Mucosa of gallbladder (tissue), 1 donor: ENCODE results near the gene SLC39A11. TPM values are rescaled to one million over a fixed set of nuclear protein-coding genes. Genes with fewer than 3 reads are reported as not detected.
A peak's percentile ranks its signal among the peaks of the same experiment; 100 is the strongest.
"Not testable (repeated sequence)": the region's sequence is repeated elsewhere in the genome, so short reads cannot be mapped to it uniquely, and the experiment has no call there.

Source experiments
- DNase-seq: peaks from one replicate; pipeline ENCODE4 v3.0.0-alpha.2; 2020; ENCODE audit warnings: low spot score
- total RNA-seq: library from RNA; stranded (reverse); gene quantifications from one replicate; pipeline ENCODE4 v1.2.1, GENCODE V29; 2021
- donor health status: DM: no; HTN: no; CAD: no.

Gene SLC39A11
- total RNA-seq, 1 donor from 2014 or later, result 62.8 TPM

GRCh38 chr17:72837335-72837734 lies 255.2 kb downstream of the SLC39A11 start:
- DNase-seq, result no peak

- DNase-seq, result no peak
These were observed 259.2 kb downstream of the SLC39A11 start for GRCh38 chr17:72833128-72833765.

- DNase-seq, result no peak
These were observed 260.2 kb downstream of the SLC39A11 start for GRCh38 chr17:72832306-72832705.

- no peak for DNase-seq
These were observed 262.6 kb downstream of the SLC39A11 start for GRCh38 chr17:72829883-72830282.

GRCh38 chr17:72826602-72827001 lies 265.9 kb downstream of the SLC39A11 start:
- no peak for DNase-seq

DNA sequence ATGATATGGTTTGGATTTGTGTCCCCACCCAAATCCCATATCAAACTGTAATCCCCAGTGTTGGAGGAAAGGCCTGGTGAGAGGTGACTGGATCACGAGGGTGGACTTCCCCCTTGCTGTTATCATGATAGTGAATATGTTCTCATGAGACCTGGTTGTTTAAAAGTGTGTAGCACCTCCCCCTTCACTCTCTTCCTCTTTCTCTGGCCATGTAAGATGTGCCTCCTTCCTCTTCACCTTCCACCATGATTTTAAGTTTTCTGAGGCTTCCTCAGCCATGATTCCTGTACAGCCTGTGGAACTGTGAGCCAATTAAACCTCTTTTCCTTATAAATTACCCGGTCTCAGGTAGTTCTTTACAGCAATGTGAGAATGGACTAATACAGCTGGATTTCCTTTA lies 266.4 kb downstream of the SLC39A11 start:
- not testable (repeated sequence) for DNase-seq

DNA sequence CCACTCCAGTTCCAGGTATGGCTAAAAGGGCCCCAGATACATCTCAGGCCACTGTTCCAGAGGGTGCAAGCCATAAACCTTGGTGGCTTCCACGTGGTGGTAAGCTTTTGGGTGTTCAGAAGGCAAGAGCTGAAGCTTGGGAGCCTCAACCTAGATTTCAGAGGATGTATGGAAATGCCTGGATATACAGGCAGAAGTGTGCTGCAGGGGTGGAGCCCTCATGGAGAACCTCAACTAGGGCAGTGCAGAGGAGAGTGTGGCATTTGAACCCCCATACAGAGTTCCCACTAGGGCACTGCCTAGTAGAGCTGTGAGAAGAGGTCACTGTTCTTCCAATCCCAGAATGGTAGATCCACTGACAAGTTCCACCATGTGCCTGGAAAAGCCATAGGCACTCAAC lies 267.3 kb downstream of the SLC39A11 start:
- DNase-seq, result no peak

GRCh38 chr17:72824267-72824666 lies 268.2 kb downstream of the SLC39A11 start:
- DNase-seq, result not testable (repeated sequence)

DNA sequence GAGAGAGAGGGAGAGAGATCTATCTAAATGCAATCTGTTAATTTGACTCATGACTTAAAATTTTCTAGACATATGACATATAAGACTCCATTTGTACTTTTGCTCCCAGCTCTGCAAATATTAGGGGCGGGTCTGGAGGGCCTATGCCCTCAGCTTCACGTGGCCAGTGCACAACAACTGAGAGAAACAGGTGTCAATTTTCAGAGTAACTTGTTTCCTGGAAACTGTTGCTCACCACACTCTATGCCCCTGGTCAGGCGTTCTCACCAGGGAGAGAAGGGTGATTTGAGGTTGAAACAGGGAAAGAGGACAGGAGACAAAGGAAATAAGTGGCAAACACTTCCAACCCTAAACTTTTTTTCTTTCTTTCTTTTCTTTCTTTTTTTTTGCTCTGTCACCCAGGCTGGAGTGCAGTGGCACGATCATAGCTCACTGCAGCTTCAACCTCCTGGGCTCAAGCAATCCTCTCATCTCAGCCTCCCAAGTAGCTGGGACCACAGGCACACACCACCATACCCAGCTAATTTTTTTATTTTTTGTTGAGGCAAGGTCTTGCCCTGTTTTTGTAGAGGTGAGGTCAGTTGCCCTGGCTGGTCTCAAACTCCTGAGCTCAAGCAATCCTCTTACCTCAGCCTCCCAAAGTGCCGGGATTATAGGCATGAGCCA lies 270.0 kb downstream of the SLC39A11 start:
- DNase-seq, result peak; percentile 24

GRCh38 chr17:72816406-72816805 lies 276.1 kb downstream of the SLC39A11 start:
- no peak for DNase-seq

DNA sequence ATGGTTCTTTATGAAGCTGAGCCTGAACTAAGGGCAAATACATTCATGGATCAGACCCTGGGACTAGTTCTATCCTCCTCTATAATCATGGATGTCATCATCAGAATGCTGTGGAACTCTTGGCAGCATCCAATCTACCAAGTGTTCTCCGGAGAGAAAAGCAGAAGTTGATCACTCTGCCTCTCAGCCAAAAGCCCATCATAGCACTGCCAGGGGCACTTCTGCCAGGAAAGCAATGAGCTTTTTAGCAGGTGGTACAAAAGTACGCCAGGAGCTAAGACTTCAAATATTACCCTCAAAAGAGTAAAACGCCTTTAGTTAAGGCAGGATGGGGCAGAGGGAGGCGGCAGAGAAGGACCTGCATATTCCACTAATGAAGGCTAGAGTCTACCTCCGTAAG lies 279.0 kb downstream of the SLC39A11 start:
- no peak for DNase-seq

- no peak for DNase-seq
These were observed 279.7 kb downstream of the SLC39A11 start for GRCh38 chr17:72812823-72813222.

GRCh38 chr17:72811976-72812687 lies 280.4 kb downstream of the SLC39A11 start:
- no peak for DNase-seq

- DNase-seq, result no peak
These were observed 281.4 kb downstream of the SLC39A11 start for GRCh38 chr17:72810991-72811508.

DNA sequence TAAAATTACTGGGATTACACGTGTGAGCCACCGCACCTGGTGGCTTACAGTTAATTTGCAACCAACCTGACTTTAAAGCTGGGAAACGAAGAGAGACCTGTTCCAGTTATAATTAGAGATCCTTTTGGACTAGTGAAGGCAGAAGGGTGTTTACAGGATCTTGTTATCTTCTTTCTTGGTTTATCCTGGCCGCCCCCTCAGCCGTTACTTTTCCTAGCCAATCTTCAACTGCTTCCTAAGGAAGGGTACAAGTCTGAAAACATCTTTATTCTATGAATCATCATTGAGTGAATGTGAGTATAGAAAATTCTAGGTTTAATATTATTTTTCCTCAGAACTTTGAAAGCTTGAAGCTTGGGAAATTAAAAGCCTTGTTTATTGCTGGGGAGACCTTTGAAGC lies 286.5 kb downstream of the SLC39A11 start:
- no peak for DNase-seq

DNA sequence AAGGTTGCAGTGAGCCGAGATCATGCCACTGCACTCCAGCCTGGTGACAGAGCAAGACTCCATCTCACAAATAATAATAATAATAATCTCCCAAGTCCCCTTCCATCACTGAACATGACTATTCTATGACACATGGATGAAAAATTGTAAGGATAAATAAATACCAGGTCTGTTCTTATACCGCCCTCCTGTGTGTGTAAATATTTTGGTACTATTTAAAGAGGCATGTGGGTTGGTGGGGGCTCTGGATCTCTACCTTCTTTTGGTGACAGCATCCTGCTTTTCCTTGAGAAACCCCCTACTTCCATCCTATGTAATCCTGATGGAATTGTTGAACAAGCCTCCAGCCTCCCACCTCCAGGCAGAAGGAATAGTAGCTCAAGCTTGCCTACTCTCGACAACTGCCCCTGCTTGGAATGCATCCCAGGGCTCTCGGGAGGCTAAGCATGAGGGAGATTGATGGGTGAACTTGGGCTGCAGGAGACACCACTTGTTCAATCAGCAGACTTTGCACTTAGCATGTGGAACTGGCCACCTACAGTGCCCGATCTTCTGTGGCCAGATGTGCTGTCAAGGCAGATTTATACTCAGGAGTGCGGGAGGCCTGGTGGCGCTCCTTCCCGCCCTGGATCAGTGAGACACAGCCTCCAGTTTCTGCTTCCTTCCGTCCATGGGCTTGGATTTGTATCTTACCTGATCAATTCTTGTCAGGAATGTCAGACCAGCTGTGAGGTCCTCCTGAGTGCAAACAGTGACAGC lies 287.4 kb downstream of the SLC39A11 start:
- DNase-seq, result no peak

- DNase-seq, result no peak
These were observed 289.8 kb downstream of the SLC39A11 start for GRCh38 chr17:72802726-72803125.

DNA sequence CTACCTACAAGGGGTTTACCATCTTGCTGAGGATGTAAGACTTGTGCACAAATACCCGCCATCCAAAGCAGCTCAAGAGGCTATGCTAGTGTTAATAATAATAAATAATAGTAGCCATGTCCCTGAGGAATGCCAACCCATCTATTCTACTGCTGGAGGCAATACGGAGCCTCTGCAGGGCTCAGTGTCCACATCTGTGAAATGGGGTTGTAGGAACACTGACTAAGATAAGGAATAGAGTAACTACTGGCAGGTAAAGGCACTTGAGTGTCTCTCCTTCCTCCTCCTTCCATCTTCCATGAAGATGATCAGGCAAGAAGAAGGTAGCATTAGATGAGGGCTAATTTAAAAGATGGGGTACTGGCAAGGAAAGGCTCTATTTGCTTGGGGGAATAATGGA lies 295.3 kb downstream of the SLC39A11 start:
- DNase-seq, result no peak

- no peak for DNase-seq
These were observed 296.5 kb downstream of the SLC39A11 start for GRCh38 chr17:72795941-72796340.

DNA sequence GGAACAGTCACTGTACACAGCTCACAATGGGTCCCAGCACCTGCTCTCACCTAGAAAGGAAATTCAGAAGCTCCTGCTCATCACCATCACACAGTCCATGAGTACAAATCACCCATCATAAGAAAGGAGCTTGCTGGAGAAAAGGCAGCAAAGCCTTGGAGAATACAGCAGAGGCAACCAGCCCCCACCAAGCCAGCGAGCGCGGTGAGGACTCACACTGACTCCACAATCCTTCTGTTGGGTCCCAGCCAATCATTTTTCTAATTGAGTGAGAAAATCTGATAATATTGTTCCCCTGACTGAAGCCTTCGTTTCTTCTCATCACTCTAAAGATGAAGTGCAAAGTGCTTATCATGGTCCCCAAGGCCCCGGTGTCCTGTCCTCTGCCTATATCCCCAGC lies 298.3 kb downstream of the SLC39A11 start:
- no peak for DNase-seq

DNA sequence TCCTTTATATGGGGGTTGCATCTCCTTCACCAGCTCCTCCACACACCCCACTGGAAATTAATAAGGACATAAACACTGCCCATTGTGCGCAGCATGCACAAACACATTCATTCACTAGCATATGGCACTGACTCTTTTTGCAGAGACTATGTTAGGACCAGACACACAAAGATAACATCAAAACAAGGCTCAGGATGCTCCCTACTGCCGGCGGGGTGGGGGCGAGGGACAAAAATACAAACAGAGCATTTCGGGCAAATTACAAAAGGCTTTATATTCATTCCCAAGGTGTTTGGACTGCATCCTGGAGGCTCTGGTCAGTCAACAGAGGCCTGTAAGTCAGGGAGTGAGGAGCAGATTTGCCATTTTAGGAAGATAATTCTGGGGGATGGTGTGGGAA lies 299.7 kb downstream of the SLC39A11 start:
- DNase-seq, result no peak

- DNase-seq, result no peak
These were observed 302.3 kb downstream of the SLC39A11 start for GRCh38 chr17:72790190-72790589.
